ENCODE results near the gene ARHGEF11.

The ARHGEF11 gene

DNA sequence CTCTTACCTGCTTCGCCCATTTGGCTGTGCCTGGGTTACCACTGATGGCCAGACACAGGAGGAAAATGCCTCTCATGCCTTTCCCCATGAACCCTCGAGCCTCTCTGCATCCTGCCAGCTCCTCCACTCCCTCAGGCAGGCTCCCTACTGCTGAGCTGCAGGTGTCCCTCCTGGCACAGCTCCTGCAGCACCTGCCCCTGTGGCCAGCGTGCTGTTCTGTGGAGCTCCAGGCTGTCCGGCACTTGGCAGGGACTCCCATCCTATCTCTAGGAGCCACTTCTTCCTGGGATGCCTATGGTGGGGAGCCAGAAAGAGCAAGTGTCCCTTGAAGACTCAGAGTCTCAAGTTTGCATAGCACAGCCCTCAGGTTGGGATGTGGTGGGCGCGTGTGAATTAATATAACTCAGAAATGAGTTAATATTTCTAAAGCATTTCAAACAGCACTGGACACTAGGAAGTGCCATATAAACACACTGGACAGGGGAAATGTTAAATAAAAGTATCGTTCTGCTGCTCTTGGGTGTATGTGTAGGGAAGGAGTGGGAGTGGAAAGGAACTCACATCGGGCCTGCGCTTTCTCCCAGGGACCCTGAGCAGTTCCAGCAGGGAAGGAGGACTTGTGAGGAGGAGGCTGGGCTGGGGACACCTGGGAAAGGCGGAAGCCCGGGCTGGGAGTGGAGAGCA lies 122.4 kb downstream of the ARHGEF11 start:
- no peak for DNase-seq (ENCODE audit: extremely low read depth, low read depth)
- H3K4me3 ChIP-seq (replicated peaks; ENCODE audit: low read depth, low read length), result no peak overlapping the region
- TF ChIP-seq, protein P1, sequence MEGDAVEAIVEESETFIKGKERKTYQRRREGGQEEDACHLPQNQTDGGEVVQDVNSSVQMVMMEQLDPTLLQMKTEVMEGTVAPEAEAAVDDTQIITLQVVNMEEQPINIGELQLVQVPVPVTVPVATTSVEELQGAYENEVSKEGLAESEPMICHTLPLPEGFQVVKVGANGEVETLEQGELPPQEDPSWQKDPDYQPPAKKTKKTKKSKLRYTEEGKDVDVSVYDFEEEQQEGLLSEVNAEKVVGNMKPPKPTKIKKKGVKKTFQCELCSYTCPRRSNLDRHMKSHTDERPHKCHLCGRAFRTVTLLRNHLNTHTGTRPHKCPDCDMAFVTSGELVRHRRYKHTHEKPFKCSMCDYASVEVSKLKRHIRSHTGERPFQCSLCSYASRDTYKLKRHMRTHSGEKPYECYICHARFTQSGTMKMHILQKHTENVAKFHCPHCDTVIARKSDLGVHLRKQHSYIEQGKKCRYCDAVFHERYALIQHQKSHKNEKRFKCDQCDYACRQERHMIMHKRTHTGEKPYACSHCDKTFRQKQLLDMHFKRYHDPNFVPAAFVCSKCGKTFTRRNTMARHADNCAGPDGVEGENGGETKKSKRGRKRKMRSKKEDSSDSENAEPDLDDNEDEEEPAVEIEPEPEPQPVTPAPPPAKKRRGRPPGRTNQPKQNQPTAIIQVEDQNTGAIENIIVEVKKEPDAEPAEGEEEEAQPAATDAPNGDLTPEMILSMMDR (IDR thresholded peaks at IDR 0.05; ENCODE audit: low read depth, low read length, missing control alignments), result no peak

DNA sequence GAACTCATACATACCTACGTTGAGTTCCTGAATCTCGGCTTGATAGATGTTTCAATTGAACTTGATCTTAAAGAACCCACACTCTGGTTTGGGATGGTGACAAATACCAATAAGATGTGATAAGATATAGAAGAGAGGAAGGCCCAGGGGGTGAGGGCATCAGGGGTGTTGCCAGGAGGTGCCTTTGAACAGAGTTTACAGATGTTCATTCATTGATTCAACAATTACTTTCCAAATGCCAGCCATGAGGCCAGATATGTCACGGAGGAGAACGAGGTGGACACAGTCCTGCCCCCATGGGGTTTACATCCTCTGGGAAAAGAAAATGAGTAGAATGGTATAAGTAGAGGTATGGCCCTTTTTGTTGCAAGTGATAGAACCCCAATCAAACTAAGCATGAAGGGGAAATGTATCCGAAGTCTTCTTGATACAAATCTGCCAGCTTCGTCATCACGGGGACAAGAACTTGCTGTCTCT lies 124.5 kb downstream of the ARHGEF11 start:
- TF ChIP-seq, protein P1 (IDR thresholded peaks at IDR 0.05; ENCODE audit: low read depth, low read length, missing control alignments), result no peak
- no peak overlapping the region for H3K4me3 ChIP-seq (replicated peaks; ENCODE audit: low read depth, low read length)
- DNase-seq (ENCODE audit: extremely low read depth, low read depth), result no peak

DNA sequence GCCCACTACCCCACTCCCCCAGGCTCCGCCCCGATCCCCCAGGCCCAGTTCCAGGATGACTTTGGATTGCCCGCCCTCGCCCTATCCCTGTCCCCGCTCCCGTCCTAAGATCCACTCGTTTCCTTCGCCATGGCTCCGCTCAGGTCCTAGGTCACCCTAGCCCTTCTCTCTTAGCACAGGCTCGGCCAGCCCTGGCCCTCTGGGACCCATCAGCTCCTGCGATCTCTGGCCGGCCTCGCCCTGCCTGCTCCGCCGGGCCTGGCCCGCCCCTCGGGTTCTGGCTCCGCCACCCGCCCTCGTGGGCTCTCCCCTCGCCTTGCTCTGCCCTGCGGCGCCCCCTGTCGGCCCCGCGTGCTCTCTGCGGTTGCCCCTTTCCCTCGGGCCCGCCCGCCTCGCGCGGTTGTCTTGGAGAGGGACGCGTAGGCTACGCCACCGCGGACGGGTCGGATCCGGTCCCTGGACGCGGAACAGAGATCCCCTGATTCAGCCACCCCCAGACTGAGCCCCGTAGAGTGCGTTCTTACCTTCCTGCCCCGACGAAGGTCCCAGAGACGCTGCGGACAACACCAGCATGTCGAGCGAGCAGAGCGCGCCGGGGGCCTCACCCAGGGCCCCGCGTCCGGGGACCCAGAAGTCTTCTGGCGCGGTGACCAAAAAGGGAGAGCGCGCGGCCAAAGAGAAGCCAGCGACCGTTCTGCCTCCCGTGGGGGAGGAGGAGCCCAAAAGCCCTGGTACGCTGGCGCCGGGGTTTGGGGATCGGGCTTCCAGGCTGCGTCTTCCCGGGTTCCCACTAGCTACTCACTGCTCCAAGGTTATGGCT lies 125.1 kb downstream of the ARHGEF11 start, which contains the start of gene LRRC71:
Gene LRRC71, plus strand, starts transcription at position 400 of the 820 bp plus-strand sequence. Its CDS starts 172 bp downstream, at position 572.
- DNase-seq (ENCODE audit: extremely low read depth, low read depth), result no peak
- H3K4me3 ChIP-seq (replicated peaks; ENCODE audit: low read depth, low read length), result no peak within 1 kb of the TSS

DNA sequence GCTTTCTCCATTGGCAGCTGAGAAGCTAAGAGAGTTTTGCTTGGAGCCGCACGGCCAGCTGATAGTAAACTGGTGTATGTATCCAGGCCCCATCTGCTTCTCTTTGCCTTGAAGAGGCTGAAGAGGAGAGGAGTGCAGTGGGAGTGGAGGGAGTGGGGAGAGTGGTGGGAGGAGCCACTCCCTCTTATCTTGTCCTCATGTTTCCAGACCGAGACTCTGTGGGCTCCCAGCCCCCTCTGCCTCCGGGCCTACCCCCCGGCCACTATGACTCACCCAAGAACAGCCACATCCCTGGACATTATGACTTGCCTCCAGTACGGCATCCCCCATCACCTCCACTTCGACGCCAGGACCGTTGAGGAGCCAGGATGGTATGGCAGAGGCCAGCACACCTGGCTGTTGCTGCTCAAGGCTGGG lies 131.1 kb downstream of the ARHGEF11 start:
- H3K4me3 ChIP-seq (replicated peaks; ENCODE audit: low read depth, low read length), result no peak overlapping the region
- TF ChIP-seq, protein P1 (IDR thresholded peaks at IDR 0.05; ENCODE audit: low read depth, low read length, missing control alignments), result no peak
- DNase-seq (ENCODE audit: extremely low read depth, low read depth), result no peak

More for the DNA sequence above, 125.1 kb downstream of the ARHGEF11 start, which contains the start of gene LRRC71:
- TF ChIP-seq, protein P1 (IDR thresholded peaks at IDR 0.05; ENCODE audit: low read depth, low read length, missing control alignments), result peak; percentile 91

DNA sequence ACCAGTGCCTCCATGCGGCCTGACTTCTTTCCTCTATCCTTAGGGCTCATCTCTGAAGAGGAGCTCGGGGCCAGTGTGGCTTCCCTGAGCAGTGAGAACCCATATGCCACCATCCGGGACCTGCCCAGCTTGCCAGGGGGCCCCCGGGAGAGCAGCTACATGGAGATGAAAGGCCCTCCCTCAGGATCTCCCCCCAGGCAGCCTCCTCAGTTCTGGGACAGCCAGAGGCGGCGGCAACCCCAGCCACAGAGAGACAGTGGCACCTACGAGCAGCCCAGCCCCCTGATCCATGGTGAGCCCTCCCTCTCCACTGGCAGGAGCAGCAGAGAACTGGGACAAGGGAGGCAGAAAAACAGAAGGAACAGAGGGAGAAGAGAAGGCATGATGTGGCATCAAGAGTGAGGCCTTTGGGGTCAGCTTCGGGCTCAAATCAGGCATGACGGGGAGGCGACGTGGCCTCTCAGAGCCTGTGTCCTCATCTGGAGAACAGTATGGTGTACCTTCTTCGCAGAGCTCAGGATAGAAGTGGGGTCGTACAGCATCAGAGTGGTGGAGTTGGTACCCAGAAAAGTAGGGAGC lies 131.6 kb downstream of the ARHGEF11 start:
- H3K4me3 ChIP-seq (replicated peaks; ENCODE audit: low read depth, low read length), result no peak overlapping the region
- no peak for DNase-seq (ENCODE audit: extremely low read depth, low read depth)
- TF ChIP-seq, protein P1 (IDR thresholded peaks at IDR 0.05; ENCODE audit: low read depth, low read length, missing control alignments), result no peak

DNA sequence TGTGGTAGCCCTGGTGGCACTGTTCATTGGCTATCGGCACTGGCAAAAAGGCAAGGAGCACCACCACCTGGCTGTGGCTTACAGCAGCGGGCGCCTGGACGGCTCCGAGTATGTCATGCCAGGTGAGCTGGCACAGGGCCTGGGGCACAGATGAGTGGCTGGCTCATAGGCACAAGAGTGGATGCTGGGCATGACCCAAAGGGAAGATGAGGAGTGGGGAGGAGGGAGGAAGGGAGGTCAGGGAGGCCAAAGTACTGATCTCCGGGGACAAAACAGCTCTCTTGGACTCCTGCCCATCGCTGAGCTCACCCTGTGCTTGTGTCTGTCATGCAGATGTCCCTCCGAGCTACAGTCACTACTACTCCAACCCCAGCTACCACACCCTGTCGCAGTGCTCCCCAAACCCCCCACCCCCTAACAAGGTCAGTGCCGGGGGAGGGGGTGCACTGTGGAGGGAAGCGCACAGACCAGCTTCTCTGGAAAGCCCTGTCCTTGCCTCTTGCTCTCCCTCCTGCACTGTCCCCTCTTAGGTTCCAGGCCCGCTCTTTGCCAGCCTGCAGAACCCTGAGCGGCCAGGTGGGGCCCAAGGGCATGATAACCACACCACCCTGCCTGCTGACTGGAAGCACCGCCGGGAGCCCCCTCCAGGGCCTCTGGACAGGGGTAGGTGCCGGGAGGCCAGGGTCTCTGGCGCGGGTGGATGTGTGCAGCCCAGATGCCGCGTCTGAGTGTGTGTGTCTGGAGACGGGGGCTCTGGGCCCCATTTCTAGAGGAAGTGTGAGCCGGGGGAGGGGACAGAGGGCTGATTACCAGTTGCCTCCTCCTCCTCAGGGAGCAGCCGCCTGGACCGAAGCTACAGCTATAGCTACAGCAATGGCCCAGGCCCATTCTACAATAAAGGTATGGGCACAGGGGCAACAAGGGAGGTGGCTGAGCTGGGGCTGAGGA lies 132.4 kb downstream of the ARHGEF11 start:
- no peak overlapping the region for H3K4me3 ChIP-seq (replicated peaks; ENCODE audit: low read depth, low read length)
- TF ChIP-seq, protein P1 (IDR thresholded peaks at IDR 0.05; ENCODE audit: low read depth, low read length, missing control alignments), result no peak
- DNase-seq (ENCODE audit: extremely low read depth, low read depth), result no peak
